Aorta (tissue), 5 donors: ENCODE measurements around the gene MAP3K19. TPM values are rescaled to one million over a fixed set of nuclear protein-coding genes. Genes with fewer than 3 reads are reported as not detected.
"Not testable (repeated sequence)": the region's sequence is repeated elsewhere in the genome, so short reads cannot be mapped to it uniquely, and the experiment has no call there.

Experiments
- ATAC-seq: fragments of 200-7000 bp; cut with Tn5 transposase; one replicate; pipeline ENCODE4 v1.9.1; 2022; ENCODE audit warnings: moderate library complexity; ENCODE audit not compliant: low FRiP score
- DNase-seq, 2 donors: peaks; one replicate each; pipeline ENCODE4 v3.0.0-alpha.2; 2020
- H3K27ac ChIP-seq, 2 donors: one replicate each; pipeline ENCODE4 v1.5.1; 2013; ENCODE audit warnings: low read length in 2 of 2, mild to moderate bottlenecking in 2 of 2, moderate library complexity in 2 of 2, control low read depth in 1 of 2, inconsistent platforms in 1 of 2, low read depth in 1 of 2
- H3K27me3 ChIP-seq, 2 donors: one replicate each; pipeline ENCODE4 v1.6.1; 2013; ENCODE audit warnings: control low read depth in 1 of 2, low read length in 1 of 2, mild to moderate bottlenecking in 1 of 2, moderate library complexity in 1 of 2; ENCODE audit not compliant: insufficient read depth in 2 of 2, control insufficient read depth in 1 of 2
- H3K36me3 ChIP-seq, 2 donors: one replicate each; pipeline ENCODE4 v1.6.1; 2013; ENCODE audit warnings: control low read depth in 1 of 2, low read length in 1 of 2, mild to moderate bottlenecking in 1 of 2; ENCODE audit not compliant: insufficient read depth in 2 of 2, control insufficient read depth in 1 of 2
- H3K4me1 ChIP-seq, 2 donors: one replicate each; pipeline ENCODE4 v1.6.1; 2013; ENCODE audit warnings: low read length in 2 of 2, control low read depth in 1 of 2, mild to moderate bottlenecking in 1 of 2, moderate library complexity in 1 of 2; ENCODE audit not compliant: insufficient read depth in 2 of 2, control insufficient read depth in 1 of 2
- H3K4me3 ChIP-seq, 2 donors: one replicate each; pipeline ENCODE4 v1.5.1; 2013; ENCODE audit warnings: low read length in 2 of 2, control low read depth in 1 of 2, mild to moderate bottlenecking in 1 of 2
- H3K9me3 ChIP-seq: one replicate; pipeline ENCODE4 v1.6.1; 2013; ENCODE audit warnings: mild to moderate bottlenecking, low read length; ENCODE audit not compliant: control insufficient read depth
- WGBS, 2 donors: extraction: QIAGEN DNeasy Blood & Tissue Kit; methylation state at CpG; one replicate each; pipeline ENCODE4 v1.1.7; 2013; 5-methylcytosine and 5-hydroxymethylcytosine counted together
- intact Hi-C, 2 donors: fragments of 100-400 bp; cut with DNase I; formaldehyde crosslinking; loops; one replicate each; pipeline versions ENCODE4 v1.14.2 to v1.15.0; 2022
- polyA plus RNA-seq, 2 donors: library from polyadenylated mRNA; stranded (reverse); fragments of 200-250 nt; gene quantifications; one replicate each; pipeline ENCODE4 v1.2.3, GENCODE V29; 2013
- total RNA-seq, 2 donors: library from RNA; stranded (reverse); fragmentation: NEBNext Ultra II Directional; extraction: Animal tissue kit (Norgen Biotek cat#: 25700); gene quantifications; one replicate each; pipeline ENCODE4 v1.2.1, GENCODE V29; 2021
- donor health status: healthy with polysubstance abuse.
- donor health status: Bipolar disorder and iron deficiency.
- donor health status: DM: no; HTN: no; CAD: no.
- donor health status: DM: no; HTN: no; CAD: no.
- donor health status: DM: yes; HTN: yes; CAD: no.

Gene MAP3K19
- total and polyA plus RNA-seq, 4 donors, result not detected

DNA sequence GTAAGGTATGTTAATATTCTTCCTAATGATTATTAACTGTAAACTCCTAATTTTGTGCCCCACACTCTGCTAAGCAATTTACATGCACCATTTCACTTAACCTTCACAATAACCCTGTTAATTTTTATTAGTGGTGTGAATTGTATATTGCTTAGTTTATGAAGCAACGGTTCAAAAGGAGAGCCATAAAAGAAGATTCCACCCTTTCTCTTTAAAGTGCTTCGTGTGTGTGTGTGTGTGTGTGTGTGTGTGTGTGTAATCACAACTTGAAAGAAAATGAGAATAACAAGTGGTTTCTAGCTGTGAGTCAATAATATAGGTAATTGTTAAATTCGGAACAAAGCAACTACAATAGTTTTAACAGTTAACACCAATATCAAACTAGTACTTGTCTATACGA, 68.0 kb downstream of the MAP3K19 start:
- DNase-seq, result no peak

GRCh38 chr2:134977104-134977503, 70.1 kb downstream of the MAP3K19 start:
- DNase-seq, H3K36me3 ChIP-seq, ATAC-seq, H3K4me3 ChIP-seq, H3K9me3 ChIP-seq, H3K27me3 ChIP-seq, H3K27ac ChIP-seq, intact Hi-C loops, H3K4me1 ChIP-seq: not testable (repeated sequence)
- 84 to 90% methylated on average over 4 to 5 of the region's 5 CpGs for WGBS, 2 donors

More for the DNA sequence above, 68.0 kb downstream of the MAP3K19 start:
- no peak for ATAC-seq
- intact Hi-C loops, result no loop called here
- no peaks in the 10 kb centered on the region for H3K4me1 ChIP-seq
- H3K4me3 ChIP-seq, result no peak overlapping the region
- no peaks in the 10 kb centered on the region for H3K27me3 ChIP-seq
- no peak overlapping the region for H3K27ac ChIP-seq
- no peaks in the 10 kb centered on the region for H3K36me3 ChIP-seq
- H3K9me3 ChIP-seq, result peaks cover 3% of the 10 kb centered on the region
- 55 to 57% methylated on average over 4 of the region's 4 CpGs for WGBS, 2 donors

DNA sequence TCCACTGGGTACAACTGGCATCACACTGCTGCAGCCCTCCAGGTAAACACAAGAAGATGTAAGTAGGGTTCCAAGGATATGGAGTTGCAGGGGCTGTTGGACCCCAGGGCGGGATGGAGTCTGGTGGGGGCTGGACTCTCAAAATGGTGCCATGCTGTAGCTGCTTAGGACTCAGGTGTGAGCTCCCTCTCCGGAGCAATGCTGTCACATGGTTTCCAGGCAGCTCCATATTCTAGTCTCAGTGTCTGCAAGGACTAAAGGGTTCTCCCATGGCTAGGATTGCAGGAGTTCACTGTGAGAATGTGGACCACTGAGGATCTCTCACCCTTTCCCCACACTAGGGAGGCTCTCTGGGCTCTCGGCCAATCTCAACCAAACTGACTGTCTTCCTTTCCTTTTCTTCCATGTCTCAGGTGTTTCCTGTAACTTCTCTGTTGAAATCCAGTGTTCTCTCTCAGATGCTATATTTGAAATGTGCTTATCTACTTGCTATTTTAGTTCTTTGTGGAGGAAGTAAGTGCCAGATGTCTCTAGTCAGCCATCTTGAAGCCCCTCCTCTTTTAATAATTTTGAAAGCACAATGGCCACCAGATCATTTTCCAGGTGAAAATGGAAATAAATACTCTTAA, 71.1 kb downstream of the MAP3K19 start:
- no peak overlapping the region for H3K4me3 ChIP-seq
- H3K9me3 ChIP-seq, result peaks cover 3% of the 10 kb centered on the region
- H3K27me3 ChIP-seq, result no peaks in the 10 kb centered on the region
- ATAC-seq (no peak), DNase-seq (no peak)
- H3K36me3 ChIP-seq, result no peaks in the 10 kb centered on the region
- intact Hi-C loops, result no loop called here
- 73 to 83% methylated on average over 3 of the region's 3 CpGs for WGBS, 2 donors
- H3K27ac ChIP-seq, result no peak overlapping the region
- no peaks in the 10 kb centered on the region for H3K4me1 ChIP-seq

DNA sequence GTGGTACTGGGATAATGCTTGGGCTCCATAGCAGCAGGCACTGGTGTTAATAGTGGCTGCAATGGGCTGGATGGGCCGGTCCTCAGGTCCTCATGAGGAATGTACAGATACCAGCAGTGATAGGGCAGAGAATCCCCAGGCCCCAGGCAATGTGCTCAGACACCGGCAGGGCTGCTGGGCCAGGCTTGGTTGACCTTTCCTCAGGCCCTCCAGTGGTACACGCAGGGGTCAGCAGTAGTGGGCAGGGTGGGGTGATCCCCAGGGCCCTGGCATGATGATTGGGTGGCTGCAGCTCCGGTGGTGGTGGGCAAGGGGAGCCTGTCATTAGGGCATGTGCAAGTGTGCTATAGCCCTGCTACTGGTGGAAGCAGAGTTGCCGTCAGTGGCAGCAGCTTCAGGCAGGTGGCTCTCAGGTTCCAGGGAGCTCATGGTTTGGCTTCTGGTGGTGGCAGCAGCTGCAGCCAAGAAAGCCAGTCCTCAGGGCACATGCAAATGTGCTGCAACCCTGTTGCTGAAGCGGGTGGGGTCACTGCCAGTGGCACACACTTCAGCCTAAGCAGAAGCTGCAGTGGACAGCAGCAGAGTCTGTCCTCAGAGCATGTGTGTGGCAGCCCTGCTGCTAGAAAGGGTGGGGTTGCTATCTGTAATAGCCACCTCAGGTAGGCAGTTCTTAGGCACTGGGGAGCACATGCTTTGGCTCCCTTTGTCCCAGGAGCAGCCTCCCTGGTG, 71.8 kb downstream of the MAP3K19 start:
- Histone ChIP-seq H3K36me3 (no peaks in the 10 kb centered on the region), H3K4me1 (no peaks in the 10 kb centered on the region), H3K27me3 (no peaks in the 10 kb centered on the region), H3K4me3 (no peak overlapping the region), H3K27ac (no peak overlapping the region), H3K9me3 (peaks cover 3% of the 10 kb centered on the region)
- 85 to 90% methylated on average over 6 of the region's 6 CpGs for WGBS, 2 donors
- DNase-seq (no peak), ATAC-seq (no peak)
- intact Hi-C loops, result no loop called here

GRCh38 chr2:134973241-134974138, 73.8 kb downstream of the MAP3K19 start:
- WGBS, 2 donors, result 75 to 90% methylated on average over 2 of the region's 2 CpGs
- Histone ChIP-seq H3K4me1 (no peaks in the 10 kb centered on the region), H3K9me3 (peaks cover 3% of the 10 kb centered on the region), H3K27ac (no peak overlapping the region), H3K36me3 (no peaks in the 10 kb centered on the region), H3K4me3 (no peak overlapping the region), H3K27me3 (no peaks in the 10 kb centered on the region)
- DNase-seq, result no peak
- ATAC-seq, result no peak
- intact Hi-C loops, result no loop called here

DNA sequence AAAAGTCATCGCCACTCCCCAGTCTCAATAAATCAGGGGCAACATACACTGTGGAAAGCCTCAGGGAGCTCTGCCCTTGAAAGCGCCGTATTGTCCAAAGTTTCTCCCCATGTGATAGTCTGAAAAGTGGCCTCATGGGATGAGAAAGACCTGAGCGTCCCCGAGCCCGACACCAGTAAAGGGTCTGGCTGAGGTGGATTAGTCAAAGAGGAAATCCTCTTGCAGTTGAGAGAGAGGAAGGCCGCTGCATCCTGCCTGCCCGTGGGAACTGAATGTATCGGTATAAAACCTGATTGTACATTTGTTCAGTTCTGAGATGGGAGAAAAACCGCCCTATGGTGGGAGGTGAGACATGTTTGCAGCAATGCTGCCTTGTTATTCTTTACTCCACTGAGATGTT, 80.1 kb downstream of the MAP3K19 start:
- H3K9me3 ChIP-seq, DNase-seq, ATAC-seq, H3K36me3 ChIP-seq, H3K27me3 ChIP-seq, H3K4me3 ChIP-seq, H3K4me1 ChIP-seq, intact Hi-C loops, H3K27ac ChIP-seq: not testable (repeated sequence)
- WGBS, 2 donors, result 86 to 87% methylated on average over 10 of the region's 10 CpGs

- Histone ChIP-seq H3K4me1 (no peaks in the 10 kb centered on the region), H3K27ac (no peak overlapping the region), H3K36me3 (peaks cover 3 to 4% of the 10 kb centered on the region in 2 donors), H3K4me3 (no peak overlapping the region), H3K9me3 (no peaks in the 10 kb centered on the region), H3K27me3 (no peaks in the 10 kb centered on the region)
- 92 to 93% methylated on average over 5 of the region's 5 CpGs for WGBS, 2 donors
- no peak for DNase-seq
- intact Hi-C loops, result no loop called here
- ATAC-seq, result no peak
These were observed 89.8 kb downstream of the MAP3K19 start for GRCh38 chr2:134957477-134957876.

- Histone ChIP-seq H3K27ac (no peak overlapping the region), H3K27me3 (no peaks in the 10 kb centered on the region), H3K36me3 (peaks cover 3 to 4% of the 10 kb centered on the region in 2 donors), H3K9me3 (no peaks in the 10 kb centered on the region), H3K4me3 (no peak overlapping the region), H3K4me1 (no peaks in the 10 kb centered on the region)
- no peak for DNase-seq
- intact Hi-C loops, result no loop called here
- 55 to 90% methylated on average over 1 of the region's 1 CpG for WGBS, 2 donors
- no peak for ATAC-seq
These were observed 91.5 kb downstream of the MAP3K19 start for GRCh38 chr2:134955744-134956143.
